ENCODE results near the gene MROH9. TPM values are rescaled to one million over a fixed set of nuclear protein-coding genes. Genes with fewer than 3 reads are reported as not detected.

MROH9 gene
- total and polyA plus RNA-seq, 2 of the 8 experiments (the other 6 are each of a cell fraction or from before 2014, with no cell fraction given), result not detected

DNA sequence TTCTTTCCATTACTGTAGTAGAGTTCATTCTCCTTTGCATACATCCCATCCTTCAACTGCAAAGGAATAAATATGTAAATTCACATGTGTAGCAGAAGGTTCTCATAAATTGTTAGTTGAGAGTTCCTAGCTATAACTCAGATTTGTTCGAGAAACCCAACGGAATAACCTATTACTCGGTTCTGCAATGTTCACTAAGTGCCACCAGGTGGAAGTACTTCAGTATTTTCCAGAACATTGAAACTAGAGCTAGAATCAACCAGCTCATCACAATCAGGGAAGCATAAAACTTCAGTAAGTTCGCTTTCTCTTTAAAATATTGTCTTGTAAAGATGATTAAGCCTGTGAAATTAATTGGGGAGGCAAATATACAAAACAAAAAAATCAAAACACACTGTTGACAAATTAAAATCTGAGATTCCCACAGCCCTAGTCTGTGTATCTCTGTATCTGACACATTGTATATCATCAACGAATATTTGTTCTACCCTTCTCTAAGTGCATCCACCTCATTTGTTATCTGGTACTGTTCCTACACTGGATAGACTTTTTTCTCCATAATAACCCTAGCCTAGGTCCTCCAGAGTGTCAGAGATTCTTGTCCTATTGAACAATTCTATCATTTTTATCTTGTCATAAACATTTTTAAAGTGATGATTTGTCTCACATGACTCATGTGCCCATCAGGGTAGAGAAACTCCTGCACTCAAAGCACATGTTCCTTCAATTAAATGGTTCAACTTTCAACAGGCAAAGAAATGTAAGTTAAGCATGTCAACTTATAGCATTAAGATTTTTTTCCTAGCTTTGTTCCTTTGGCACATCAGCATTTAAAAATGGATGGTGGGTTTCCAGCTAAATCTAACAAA lies 31.9 kb downstream of the MROH9 start:
- Histone ChIP-seq H3K4me2 (ENCODE audit: insufficient read depth in 1 of 2, low read depth in 2 of 2, low read length in 2 of 2) (no peak overlapping the region), H4K5ac (ENCODE audit: insufficient read length, low read depth, low read length) (no peak overlapping the region), H4K20me1 (replicated peaks in 1 of 2; ENCODE audit: control insufficient read depth in 1 of 2, insufficient read depth in 2 of 2, low read length in 2 of 2) (no peaks in the 10 kb centered on the region), H4K91ac (replicated peaks; ENCODE audit: insufficient read length, low read length) (no peak overlapping the region), H2BK12ac (ENCODE audit: low read depth, low read length) (no peak overlapping the region), H2AFZ (ENCODE audit: low read length) (no peak overlapping the region), H3K23me2 (ENCODE audit: low read depth, low read length) (no peaks in the 10 kb centered on the region), H3K9ac (replicated peaks in 1 of 4; ENCODE audit: extremely low read depth in 1 of 4, low read depth in 3 of 4, low read length in 3 of 4) (peak overlapping the region in 1 of 4 experiments; percentile 34; a peak in 1 of 7 replicates), H2BK5ac (ENCODE audit: low read depth, low read length) (no peak overlapping the region), H3K36me3 (ENCODE audit: control insufficient read depth in 2 of 4, insufficient read depth in 4 of 4, low read length in 3 of 4) (no peaks in the 10 kb centered on the region), H3K23ac (ENCODE audit: insufficient read length) (no peak overlapping the region), H3K79me2 (ENCODE audit: control insufficient read depth in 1 of 2, insufficient read depth in 2 of 2, low read length in 2 of 2) (no peaks in the 10 kb centered on the region), H2BK120ac (replicated peaks; ENCODE audit: low read depth, low read length) (no peak overlapping the region), H4K8ac (ENCODE audit: extremely low read depth, insufficient read depth, low read length) (no peak overlapping the region), H3K4me3 (ENCODE audit: extremely low read depth in 1 of 4, insufficient read depth in 2 of 4, low read depth in 3 of 4, low read length in 4 of 4) (no peak overlapping the region), H3K79me1 (ENCODE audit: low read depth, low read length) (no peaks in the 10 kb centered on the region), H3K9me3 (ENCODE audit: insufficient read depth in 2 of 2, low read depth in 1 of 2, low read length in 1 of 2) (no peaks in the 10 kb centered on the region), H3K27me3 (replicated peaks in 1 of 4; ENCODE audit: control insufficient read depth in 3 of 4, extremely low read depth in 1 of 4, insufficient read depth in 3 of 4, low read length in 3 of 4) (no peaks in the 10 kb centered on the region), H3K4ac (replicated peaks; ENCODE audit: insufficient read length, low read depth, low read length) (no peak overlapping the region), H2AK5ac (ENCODE audit: low read depth, low read length) (no peak overlapping the region), H3K4me1 (replicated peaks in 1 of 4; ENCODE audit: control insufficient read depth in 3 of 4, insufficient read depth in 4 of 4, low read length in 3 of 4) (no peaks in the 10 kb centered on the region), H3K14ac (ENCODE audit: insufficient read length) (no peak overlapping the region), H3K27ac (ENCODE audit: low read depth, low read length) (no peak overlapping the region), H3K18ac (ENCODE audit: extremely low read depth, low read length) (no peak overlapping the region), H2BK15ac (ENCODE audit: low read length) (no peak overlapping the region), H3K56ac (replicated peaks; ENCODE audit: insufficient read length, low read depth, low read length) (no peak overlapping the region), H2BK20ac (ENCODE audit: low read length) (no peak overlapping the region)
- no peak for TF ChIP-seq SP1 (IDR thresholded peaks at IDR 0.05; ENCODE audit: low read depth, low read length)
- TF ChIP-seq FOSL1 (IDR thresholded peaks at IDR 0.05; ENCODE audit: insufficient read depth, low read depth, low read length), result no peak
- no peak for TF ChIP-seq CEBPB (IDR thresholded peaks at IDR 0.05; ENCODE audit: low read depth, low read length)
- TF ChIP-seq GABPA (IDR thresholded peaks at IDR 0.05; ENCODE audit: borderline replicate concordance, insufficient read depth, low read length), result no peak
- TF ChIP-seq JUND (IDR thresholded peaks at IDR 0.05; ENCODE audit: low read length), result 0 out of 2 replicates have a peak, but pooled peaks have one; percentile 14
- TF ChIP-seq MAFK (IDR thresholded peaks at IDR 0.05; ENCODE audit: low read depth, low read length), result 0 out of 2 replicates have a peak, but pooled peaks have one; percentile 10
- TF ChIP-seq BRCA1 (IDR thresholded peaks at IDR 0.05; ENCODE audit: low read depth, low read length), result no peak
- TF ChIP-seq, protein P1, sequence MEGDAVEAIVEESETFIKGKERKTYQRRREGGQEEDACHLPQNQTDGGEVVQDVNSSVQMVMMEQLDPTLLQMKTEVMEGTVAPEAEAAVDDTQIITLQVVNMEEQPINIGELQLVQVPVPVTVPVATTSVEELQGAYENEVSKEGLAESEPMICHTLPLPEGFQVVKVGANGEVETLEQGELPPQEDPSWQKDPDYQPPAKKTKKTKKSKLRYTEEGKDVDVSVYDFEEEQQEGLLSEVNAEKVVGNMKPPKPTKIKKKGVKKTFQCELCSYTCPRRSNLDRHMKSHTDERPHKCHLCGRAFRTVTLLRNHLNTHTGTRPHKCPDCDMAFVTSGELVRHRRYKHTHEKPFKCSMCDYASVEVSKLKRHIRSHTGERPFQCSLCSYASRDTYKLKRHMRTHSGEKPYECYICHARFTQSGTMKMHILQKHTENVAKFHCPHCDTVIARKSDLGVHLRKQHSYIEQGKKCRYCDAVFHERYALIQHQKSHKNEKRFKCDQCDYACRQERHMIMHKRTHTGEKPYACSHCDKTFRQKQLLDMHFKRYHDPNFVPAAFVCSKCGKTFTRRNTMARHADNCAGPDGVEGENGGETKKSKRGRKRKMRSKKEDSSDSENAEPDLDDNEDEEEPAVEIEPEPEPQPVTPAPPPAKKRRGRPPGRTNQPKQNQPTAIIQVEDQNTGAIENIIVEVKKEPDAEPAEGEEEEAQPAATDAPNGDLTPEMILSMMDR (IDR thresholded peaks at IDR 0.05; ENCODE audit: control extremely low read depth in 1 of 3, insufficient read depth in 1 of 3, low read depth in 1 of 3, low read length in 3 of 3), result peak in 2 of 3 experiments; percentile 57 to 62; a peak in 3 of 4 replicates
- peak; percentile 78 to 81 for TF ChIP-seq RAD21 (IDR thresholded peaks at IDR 0.05 in 1 of 2, conservative IDR thresholded peaks at IDR 0.05 in 1 of 2; ENCODE audit: low read depth in 2 of 2, low read length in 2 of 2)
- CTCF ChIA-PET (ENCODE audit: partially characterized antibody), result interaction anchor here (0.5 to 8.8 kb wide), 56 partner anchors 10 to 922 kb away, joined by 3 to 112 read pairs (median 4); partner anchors contain the start of genes FMO4 and PRRC2C
- FAIRE-seq (peak; percentile 89), DNase-seq (ENCODE audit: low read depth in 1 of 2, low spot score in 2 of 2) (no peak)
- POLR2A ChIA-PET (ENCODE audit: partially characterized antibody), result no interaction called here
- 45% methylated on average over 5 of the region's 5 CpGs; no CpG with 5 or more reads in 1 of the 2 experiments for WGBS, 2 experiments (ENCODE audit: extremely low coverage in 1 of 2, insufficient coverage in 1 of 2, insufficient read length in 1 of 2, insufficient replicate concordance in 2 of 2, low coverage in 1 of 2, low lambda C conversion rate in 2 of 2, missing lambda C conversion rate in 1 of 2)
